Effector memory CD4-positive, alpha-beta T cell (primary cell): ENCODE results near the gene VIPR1.

ENCODE experiments used
- DNase-seq, 3 donors: peaks; one replicate each; pipeline ENCODE4 v3.0.0-alpha.2; 2020
- H3K27ac ChIP-seq: 2 replicates; pipeline ENCODE4 v1.7.0; 2013; ENCODE audit warnings: mild to moderate bottlenecking, low read length, moderate library complexity; ENCODE audit not compliant: insufficient read depth, poor library complexity, severe bottlenecking
- H3K27me3 ChIP-seq: replicated peaks from 2 replicates; pipeline ENCODE4 v1.7.0; 2013; ENCODE audit warnings: mild to moderate bottlenecking, low read length; ENCODE audit not compliant: insufficient read depth, control insufficient read depth, poor library complexity, severe bottlenecking
- H3K36me3 ChIP-seq: 2 replicates; pipeline ENCODE4 v1.7.0; 2013; ENCODE audit warnings: mild to moderate bottlenecking, low read length, moderate library complexity; ENCODE audit not compliant: control insufficient read depth, insufficient read depth
- H3K4me1 ChIP-seq: 2 replicates; pipeline ENCODE4 v1.7.0; 2013; ENCODE audit warnings: low read length, mild to moderate bottlenecking; ENCODE audit not compliant: control insufficient read depth, insufficient read depth, poor library complexity, severe bottlenecking
- H3K4me3 ChIP-seq: 2 replicates; pipeline ENCODE4 v1.7.0; 2013; ENCODE audit warnings: low read length, low read depth, mild to moderate bottlenecking; ENCODE audit not compliant: insufficient read depth, poor library complexity, severe bottlenecking
- H3K9me3 ChIP-seq: 2 replicates; pipeline ENCODE4 v1.7.0; 2013; ENCODE audit warnings: mild to moderate bottlenecking, low read length, moderate library complexity; ENCODE audit not compliant: control insufficient read depth

The VIPR1 gene

DNA sequence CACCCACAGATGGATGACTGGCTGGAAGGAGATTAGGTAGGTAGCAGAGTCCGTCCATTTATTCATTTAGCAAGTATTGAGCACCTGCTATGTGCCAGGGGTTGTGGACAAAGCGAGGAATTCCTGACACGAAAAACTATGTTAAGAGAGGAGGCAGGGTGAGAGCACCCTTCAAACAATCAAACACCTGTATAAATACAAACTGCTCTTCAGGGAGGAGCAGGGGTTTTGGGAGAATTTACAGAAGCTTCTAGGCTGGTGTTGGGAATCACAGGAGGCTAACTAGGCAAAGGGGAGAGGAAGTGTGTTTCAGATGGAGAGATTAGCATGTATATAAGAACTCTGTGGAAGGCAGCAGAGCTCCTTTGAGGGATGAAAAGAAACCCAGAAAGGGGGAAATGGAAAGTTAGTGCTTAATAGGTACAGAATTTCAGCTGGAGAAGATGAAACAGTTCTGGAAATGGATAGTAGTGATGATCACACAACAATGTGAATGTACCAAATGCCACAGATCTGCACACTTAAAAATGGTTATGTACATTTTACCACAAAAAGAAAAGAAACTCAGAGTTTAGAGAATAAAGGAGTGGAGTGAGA, 80.1 kb downstream of the VIPR1 start:
- Histone ChIP-seq H3K27ac (peak overlapping the region; percentile 93), H3K36me3 (no peaks in the 10 kb centered on the region), H3K9me3 (no peaks in the 10 kb centered on the region), H3K4me1 (peaks cover 4% of the 10 kb centered on the region), H3K27me3 (no peaks in the 10 kb centered on the region), H3K4me3 (peak overlapping the region; percentile 80)
- DNase-seq = no peak
